ENCODE data around the gene PLCB1.
A peak's percentile ranks its signal among the peaks of the same experiment; 100 is the strongest.
"Not testable (repeated sequence)": the region's sequence is repeated elsewhere in the genome, so short reads cannot be mapped to it uniquely, and the experiment has no call there.

PLCB1 gene

GRCh38 chr20:8344631-8345030, 212.6 kb downstream of the PLCB1 start:
- no peak for DNase-seq

GRCh38 chr20:8346700-8347270, 214.7 kb downstream of the PLCB1 start:
- no peak for DNase-seq

GRCh38 chr20:8350225-8350624, 218.2 kb downstream of the PLCB1 start:
- DNase-seq: not testable (repeated sequence)

GRCh38 chr20:8352486-8352885, 220.4 kb downstream of the PLCB1 start:
- DNase-seq: no peak

GRCh38 chr20:8353512-8353911, 221.4 kb downstream of the PLCB1 start:
- no peak for DNase-seq

GRCh38 chr20:8355453-8355852, 223.4 kb downstream of the PLCB1 start:
- no peak for DNase-seq

- DNase-seq: no peak
These were observed 224.7 kb downstream of the PLCB1 start for GRCh38 chr20:8356806-8357205.

GRCh38 chr20:8357703-8358102, 225.6 kb downstream of the PLCB1 start:
- DNase-seq: no peak

- no peak for DNase-seq
These were observed 228.0 kb downstream of the PLCB1 start for GRCh38 chr20:8360035-8360434.

GRCh38 chr20:8361006-8361652, 229.1 kb downstream of the PLCB1 start:
- peak; percentile 8 for DNase-seq

GRCh38 chr20:8361779-8362178, 229.7 kb downstream of the PLCB1 start:
- DNase-seq: no peak

GRCh38 chr20:8362457-8362856, 230.4 kb downstream of the PLCB1 start:
- no peak for DNase-seq

GRCh38 chr20:8363970-8364733, 232.1 kb downstream of the PLCB1 start:
- DNase-seq: no peak

GRCh38 chr20:8364734-8365078, 232.6 kb downstream of the PLCB1 start:
- no peak for DNase-seq

- DNase-seq: no peak
These were observed 233.6 kb downstream of the PLCB1 start for GRCh38 chr20:8365634-8366033.

- DNase-seq: no peak
These were observed 234.3 kb downstream of the PLCB1 start for GRCh38 chr20:8366303-8366923.

- no peak for DNase-seq
These were observed 235.6 kb downstream of the PLCB1 start for GRCh38 chr20:8367689-8368088.

GRCh38 chr20:8368670-8369069, 236.6 kb downstream of the PLCB1 start:
- no peak for DNase-seq

- DNase-seq: no peak
These were observed 237.2 kb downstream of the PLCB1 start for GRCh38 chr20:8369311-8369710.

- no peak for DNase-seq
These were observed 238.7 kb downstream of the PLCB1 start for GRCh38 chr20:8370774-8371173.

- no peak for DNase-seq
These were observed 240.8 kb downstream of the PLCB1 start for GRCh38 chr20:8372824-8373380.

GRCh38 chr20:8373579-8373978, 241.5 kb downstream of the PLCB1 start:
- DNase-seq: no peak

GRCh38 chr20:8375898-8376297, 243.8 kb downstream of the PLCB1 start:
- DNase-seq: no peak

GRCh38 chr20:8376940-8377339, 244.9 kb downstream of the PLCB1 start:
- no peak for DNase-seq
